Fibroblast of lung (primary cell): ENCODE results near the gene APBB2. TPM values are rescaled to one million over a fixed set of nuclear protein-coding genes. Genes with fewer than 3 reads are reported as not detected.
A peak's percentile ranks its signal among the peaks of the same experiment; 100 is the strongest.

ENCODE experiments used
- DNase-seq, 2 donors: peaks; one replicate each; pipeline versions ENCODE4 v3.0.0 to v3.0.0-alpha.2; 2010; ENCODE audit warnings: low read depth in 2 of 2
- H2AFZ ChIP-seq: 2 replicates; pipeline ENCODE4 v1.5.1; 2012; ENCODE audit warnings: low read length, control low read depth, inconsistent platforms
- H3K27ac ChIP-seq: 2 replicates; pipeline ENCODE4 v1.5.1; 2011; ENCODE audit warnings: low read length, control low read depth; ENCODE audit not compliant: insufficient read depth
- H3K27me3 ChIP-seq: 2 replicates; pipeline ENCODE4 v1.5.1; 2011; ENCODE audit warnings: mild to moderate bottlenecking, low read length; ENCODE audit not compliant: control insufficient read depth, insufficient read depth
- H3K36me3 ChIP-seq: 2 replicates; pipeline ENCODE4 v1.5.1; 2011; ENCODE audit warnings: low read length; ENCODE audit not compliant: control insufficient read depth, insufficient read depth
- H3K4me1 ChIP-seq: 2 replicates; pipeline ENCODE4 v1.5.1; 2011; ENCODE audit warnings: low read length; ENCODE audit not compliant: control insufficient read depth, insufficient read depth; ENCODE audit errors: extremely low read depth
- H3K4me2 ChIP-seq: 2 replicates; pipeline ENCODE4 v1.5.1; 2011; ENCODE audit warnings: low read length, control low read depth; ENCODE audit not compliant: insufficient read depth; ENCODE audit errors: extremely low read depth
- H3K4me3 ChIP-seq, 4 experiments: fragments of 200-600 bp in 1 of 4; sonication (generic) in 1 of 4; replicated peaks in 1 of 4; 2 replicates each; pipeline ENCODE4 v1.5.1; 2011 to 2016; ENCODE audit warnings: low read length in 4 of 4, low read depth in 3 of 4, mild to moderate bottlenecking in 3 of 4, control low read depth in 2 of 4, inconsistent platforms in 1 of 4, mixed read lengths in 1 of 4; ENCODE audit not compliant: insufficient read depth in 1 of 4; ENCODE audit errors: control extremely low read depth in 1 of 4
- H3K79me2 ChIP-seq: 2 replicates; pipeline ENCODE4 v1.5.1; 2012; ENCODE audit warnings: mild to moderate bottlenecking, low read length, inconsistent platforms; ENCODE audit not compliant: control insufficient read depth, insufficient read depth
- H3K9ac ChIP-seq: 2 replicates; pipeline ENCODE4 v1.5.1; 2011; ENCODE audit warnings: mild to moderate bottlenecking, low read length, control low read depth; ENCODE audit not compliant: insufficient read depth
- H3K9me3 ChIP-seq: 2 replicates; pipeline ENCODE4 v1.5.1; 2012; ENCODE audit warnings: low read depth, low read length; ENCODE audit not compliant: control insufficient read depth, insufficient read depth
- H4K20me1 ChIP-seq: 2 replicates; pipeline ENCODE4 v1.5.1; 2011; ENCODE audit warnings: low read length; ENCODE audit not compliant: control insufficient read depth, insufficient read depth; ENCODE audit errors: extremely low read depth
- CTCF ChIP-seq, 2 donors: IDR thresholded peaks in 1 of 2; conservative IDR thresholded peaks in 1 of 2; 1 replicate in 1 of 2; 2 replicates in 1 of 2; pipeline ENCODE4 v1.5.1; 2011 to 2012; ENCODE audit warnings: low read length in 2 of 2, control low read depth in 1 of 2, inconsistent platforms in 1 of 2, low read depth in 1 of 2, mild to moderate bottlenecking in 1 of 2
- EZH2 ChIP-seq: IDR thresholded peaks from 2 replicates; pipeline ENCODE4 v1.5.1; 2012; ENCODE audit warnings: low read length, control low read depth, mild to moderate bottlenecking; ENCODE audit errors: missing control alignments
- polyA plus RNA-seq, 2 donors: library from polyadenylated mRNA; depleted of rRNA in 1 of 2; stranded (reverse) in 1 of 2; unstranded in 1 of 2; fragments of >200 nt; gene quantifications; 2 replicates each; pipeline ENCODE4 v1.2.1, GENCODE V29; 2011 to 2012; ENCODE audit warnings: missing spikeins in 1 of 2
- total RNA-seq: library from RNA; depleted of rRNA; stranded (reverse); fragments of >200 nt; gene quantifications from 2 replicates; pipeline ENCODE4 v1.2.1, GENCODE V29; 2014

APBB2 gene
- total and polyA plus RNA-seq, 2 donors (not counting 1 experiment from before 2014, with no cell fraction given) = 25.1 to 29.8 TPM

- H3K9me3 ChIP-seq = no peaks in the 10 kb centered on the region
- H3K4me1 ChIP-seq = no peaks in the 10 kb centered on the region
- H3K27ac ChIP-seq = no peak overlapping the region
- no peaks in the 10 kb centered on the region for H3K36me3 ChIP-seq
- TF ChIP-seq CTCF (conservative IDR thresholded peaks at IDR 0.05 in 1 of 2, IDR thresholded peaks at IDR 0.05 in 1 of 2; ENCODE audit: low read depth in 1 of 2, low read length in 2 of 2) (no peak), EZH2 (no peak)
- H4K20me1 ChIP-seq = no peaks in the 10 kb centered on the region
- no peak overlapping the region for H2AFZ ChIP-seq
- no peak overlapping the region for H3K9ac ChIP-seq
- H3K4me2 ChIP-seq = no peak overlapping the region
- no peaks in the 10 kb centered on the region for H3K79me2 ChIP-seq
- H3K27me3 ChIP-seq = no peaks in the 10 kb centered on the region
- DNase-seq = no peak
- no peak overlapping the region for H3K4me3 ChIP-seq
Measured at GRCh38 chr4:41002309-41002708, 212.0 kb downstream of the APBB2 start.

GRCh38 chr4:41000356-41000755 is 214.0 kb downstream of the APBB2 start:
- no peaks in the 10 kb centered on the region for H3K36me3 ChIP-seq
- H3K27me3 ChIP-seq = no peaks in the 10 kb centered on the region
- no peaks in the 10 kb centered on the region for H3K79me2 ChIP-seq

GRCh38 chr4:40998675-40999358 is 215.5 kb downstream of the APBB2 start:
- TF ChIP-seq CTCF (conservative IDR thresholded peaks at IDR 0.05 in 1 of 2, IDR thresholded peaks at IDR 0.05 in 1 of 2; ENCODE audit: low read depth in 1 of 2, low read length in 2 of 2) (no peak), EZH2 (no peak)
- DNase-seq = peak; percentile 34 to 90
- H4K20me1 ChIP-seq = no peaks in the 10 kb centered on the region
- H2AFZ ChIP-seq = no peak overlapping the region
- peaks cover 3% of the 10 kb centered on the region for H3K4me1 ChIP-seq
- H3K9me3 ChIP-seq = no peaks in the 10 kb centered on the region
- H3K36me3 ChIP-seq = no peaks in the 10 kb centered on the region
- H3K4me2 ChIP-seq = no peak overlapping the region
- no peak overlapping the region for H3K4me3 ChIP-seq
- no peaks in the 10 kb centered on the region for H3K79me2 ChIP-seq
- no peak overlapping the region for H3K27ac ChIP-seq
- no peak overlapping the region for H3K9ac ChIP-seq
- H3K27me3 ChIP-seq = no peaks in the 10 kb centered on the region

More at GRCh38 chr4:41000356-41000755, 214.0 kb downstream of the APBB2 start:
- Histone ChIP-seq H3K27ac (no peak overlapping the region), H3K4me1 (no peaks in the 10 kb centered on the region), H3K9me3 (no peaks in the 10 kb centered on the region), H2AFZ (no peak overlapping the region), H3K9ac (no peak overlapping the region), H3K4me2 (no peak overlapping the region), H3K4me3 (no peak overlapping the region), H4K20me1 (no peaks in the 10 kb centered on the region)
- no peak for DNase-seq
- TF ChIP-seq EZH2 (no peak), CTCF (conservative IDR thresholded peaks at IDR 0.05 in 1 of 2, IDR thresholded peaks at IDR 0.05 in 1 of 2; ENCODE audit: low read depth in 1 of 2, low read length in 2 of 2) (no peak)
